TTC549 (cell line): Measurements from ENCODE around the gene GLP2R.
A peak's percentile ranks its signal among the peaks of the same experiment; 100 is the strongest.
"Not testable (repeated sequence)": the region's sequence is repeated elsewhere in the genome, so short reads cannot be mapped to it uniquely, and the experiment has no call there.

Experiments used
- FAIRE-seq: peaks from 2 replicates; lab custom pipeline; 2012; peaks lifted over from hg19 to GRCh38; lab: Jason Lieb, UNC

GLP2R gene

GRCh38 chr17:9899280-9900043 lies 73.7 kb downstream of the GLP2R start:
- no peak for FAIRE-seq

DNA sequence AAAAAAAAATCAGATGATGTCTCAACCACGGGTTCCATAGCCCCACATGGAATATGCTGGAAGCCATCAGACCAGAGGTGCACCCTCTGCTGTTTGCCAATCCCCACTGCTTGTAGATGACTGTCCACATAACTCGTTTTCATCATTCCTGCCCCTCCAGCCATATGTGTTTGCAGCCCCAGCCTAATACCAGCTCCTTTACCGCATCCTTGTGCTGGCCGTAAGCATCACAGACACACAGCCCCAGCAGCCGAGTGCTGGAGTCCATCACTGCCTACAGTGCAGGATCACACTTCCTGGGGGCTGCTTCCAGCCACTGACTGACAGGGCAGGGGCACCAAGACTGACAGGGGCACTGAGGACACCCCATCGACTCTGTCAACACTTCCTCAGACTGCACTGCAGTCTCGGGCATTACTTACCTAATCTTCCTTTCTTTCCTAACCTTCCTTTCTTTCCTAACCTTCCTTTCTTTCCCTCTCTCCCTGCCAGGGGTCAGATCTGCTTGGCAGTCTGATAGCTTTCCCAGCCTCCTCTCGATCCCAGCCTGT lies 74.4 kb downstream of the GLP2R start:
- FAIRE-seq = no peak

DNA sequence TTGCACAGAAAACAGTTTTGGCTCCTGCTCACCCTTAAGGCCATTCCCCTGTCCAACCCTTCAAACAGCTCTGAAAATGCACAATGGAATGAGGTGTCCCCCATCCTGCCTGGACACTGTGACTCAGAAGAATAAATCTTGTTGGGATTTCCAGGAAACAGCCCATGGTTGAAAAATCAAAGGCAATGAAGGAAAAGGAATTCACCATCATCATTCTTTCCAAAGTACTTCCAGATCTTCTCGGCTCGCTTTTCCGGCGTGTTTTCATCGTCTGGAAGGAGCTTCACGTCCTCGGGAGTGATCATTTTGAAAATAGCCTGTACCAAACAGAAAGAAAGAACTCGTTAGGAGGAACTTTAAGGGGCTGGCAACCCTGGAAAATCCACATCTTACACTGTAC lies 75.1 kb downstream of the GLP2R start:
- no peak for FAIRE-seq

GRCh38 chr17:9902120-9902519 lies 76.4 kb downstream of the GLP2R start:
- FAIRE-seq = no peak

DNA sequence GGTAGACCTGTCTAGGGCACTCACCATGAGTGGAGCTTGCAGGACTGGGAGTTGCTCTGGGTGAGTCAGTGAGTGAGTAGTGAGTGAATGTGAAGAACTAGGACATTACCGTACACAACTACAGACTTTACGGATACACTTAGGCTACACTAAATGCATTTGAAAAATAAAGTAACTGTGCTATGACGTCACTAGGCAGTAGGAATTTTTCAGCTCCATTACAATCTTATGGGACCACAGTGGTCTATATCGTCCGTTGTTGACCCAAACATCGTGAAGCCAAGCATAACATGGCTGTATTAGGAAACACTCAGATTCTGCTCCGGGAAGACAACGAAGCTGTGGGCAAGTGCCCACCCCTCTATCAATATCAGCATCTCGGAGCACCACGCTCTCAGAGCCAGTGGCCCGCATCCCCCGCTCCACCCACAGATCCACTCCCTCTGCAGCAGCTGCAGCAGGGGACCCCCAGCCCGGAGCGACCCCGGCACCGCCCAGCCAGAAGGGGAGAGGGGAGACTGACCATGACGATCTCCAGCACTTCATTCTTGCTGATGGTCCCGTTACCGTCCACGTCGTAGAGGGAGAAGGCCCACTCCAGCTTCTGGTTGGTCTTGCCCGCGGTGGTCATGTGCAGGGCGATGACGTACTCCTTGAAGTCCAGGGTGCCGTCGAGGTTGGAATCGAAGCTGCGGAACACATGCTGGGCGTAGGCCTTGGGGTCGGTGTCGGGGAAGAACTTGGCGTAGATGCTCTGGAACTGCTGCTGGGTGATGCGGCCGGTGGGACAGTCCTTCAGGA lies 78.8 kb downstream of the GLP2R start:
- no peak for FAIRE-seq

GRCh38 chr17:9905078-9905415 lies 79.3 kb downstream of the GLP2R start, which contains the start of gene RCVRN:
RCVRN (minus strand) TSS chr17:9905271; CDS start chr17:9905180, 91 bp downstream.
- no peak for FAIRE-seq

DNA sequence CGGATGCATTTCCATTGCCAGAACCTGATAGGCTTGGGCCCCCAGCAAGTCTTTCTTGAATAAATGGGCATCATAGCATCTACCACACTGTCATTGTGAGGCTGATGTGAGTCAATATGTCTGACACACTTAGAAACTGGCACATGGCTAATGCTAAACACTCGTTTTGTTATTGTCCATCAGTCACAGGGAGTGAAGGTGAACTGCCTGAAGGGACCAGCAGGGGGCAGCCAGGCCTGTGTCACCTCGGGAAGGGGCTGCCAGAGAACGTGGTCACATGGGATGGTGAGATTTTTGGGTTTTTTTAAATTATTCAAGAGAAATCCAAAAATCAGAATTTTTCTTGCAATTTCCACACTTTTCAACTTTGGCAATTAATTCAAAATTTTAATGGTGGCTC lies 80.2 kb downstream of the GLP2R start:
- FAIRE-seq = peak; percentile 56

DNA sequence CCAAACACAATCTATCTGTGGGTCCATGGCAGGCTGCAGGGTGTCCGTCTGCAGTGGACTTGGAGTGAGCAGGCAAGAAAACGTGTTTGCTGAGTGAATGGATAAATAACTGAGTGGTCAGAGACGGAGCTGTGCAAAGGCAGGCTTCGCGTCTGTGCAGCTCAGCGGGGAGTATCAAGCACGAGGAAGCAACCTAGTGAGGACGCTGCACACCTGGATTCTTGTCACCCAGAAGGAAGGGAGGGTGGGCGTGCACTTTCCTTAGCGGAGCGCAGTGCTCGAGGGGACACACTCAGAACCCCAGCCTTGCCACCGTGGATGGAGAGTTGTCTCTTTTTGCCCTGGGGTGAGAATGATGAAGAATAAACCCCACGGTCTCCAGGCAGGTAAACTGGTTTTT lies 80.9 kb downstream of the GLP2R start:
- FAIRE-seq = no peak

DNA sequence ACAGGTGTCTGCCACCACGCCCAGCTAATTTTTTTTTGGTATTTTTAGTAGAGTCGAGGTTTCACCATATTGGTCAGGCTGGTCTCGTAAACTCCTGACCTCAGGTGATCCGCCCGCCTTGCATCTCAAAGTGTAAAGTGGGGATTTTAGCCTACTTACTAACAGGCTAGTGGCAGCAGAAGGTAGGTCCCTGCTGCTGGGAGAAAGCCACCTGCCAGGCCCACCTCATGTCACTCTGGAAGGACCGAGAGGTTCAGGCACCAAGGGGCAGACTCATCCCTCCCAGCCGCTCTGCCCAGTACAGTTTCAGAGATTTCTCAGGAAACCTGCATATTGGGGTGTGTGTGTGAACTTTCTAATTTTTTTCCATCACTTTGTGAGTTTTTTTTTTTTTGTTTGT lies 81.4 kb downstream of the GLP2R start:
- no peak for FAIRE-seq

GRCh38 chr17:9907883-9908648 lies 82.3 kb downstream of the GLP2R start:
- no peak for FAIRE-seq

DNA sequence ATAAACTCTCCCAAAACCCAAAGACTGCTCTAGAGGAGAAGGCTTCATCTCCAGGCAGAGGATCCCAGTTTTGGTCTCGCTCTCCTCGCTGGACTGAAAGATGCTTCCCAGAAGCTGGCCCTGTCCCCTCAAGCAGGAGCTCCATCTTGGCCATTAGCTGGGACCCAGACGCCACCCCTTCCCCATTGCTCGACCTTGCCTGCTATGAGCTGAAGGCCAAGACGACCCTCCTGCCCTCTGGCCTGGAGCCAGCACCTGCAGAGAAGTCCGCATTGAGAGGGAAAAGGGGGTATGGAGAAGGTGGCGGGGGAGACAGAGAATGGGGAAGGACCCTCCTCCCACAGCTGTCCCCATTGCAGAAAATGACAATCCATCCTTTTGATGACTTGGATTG lies 82.9 kb downstream of the GLP2R start:
- FAIRE-seq = no peak

GRCh38 chr17:9911089-9911488 lies 85.4 kb downstream of the GLP2R start:
- FAIRE-seq = no peak

DNA sequence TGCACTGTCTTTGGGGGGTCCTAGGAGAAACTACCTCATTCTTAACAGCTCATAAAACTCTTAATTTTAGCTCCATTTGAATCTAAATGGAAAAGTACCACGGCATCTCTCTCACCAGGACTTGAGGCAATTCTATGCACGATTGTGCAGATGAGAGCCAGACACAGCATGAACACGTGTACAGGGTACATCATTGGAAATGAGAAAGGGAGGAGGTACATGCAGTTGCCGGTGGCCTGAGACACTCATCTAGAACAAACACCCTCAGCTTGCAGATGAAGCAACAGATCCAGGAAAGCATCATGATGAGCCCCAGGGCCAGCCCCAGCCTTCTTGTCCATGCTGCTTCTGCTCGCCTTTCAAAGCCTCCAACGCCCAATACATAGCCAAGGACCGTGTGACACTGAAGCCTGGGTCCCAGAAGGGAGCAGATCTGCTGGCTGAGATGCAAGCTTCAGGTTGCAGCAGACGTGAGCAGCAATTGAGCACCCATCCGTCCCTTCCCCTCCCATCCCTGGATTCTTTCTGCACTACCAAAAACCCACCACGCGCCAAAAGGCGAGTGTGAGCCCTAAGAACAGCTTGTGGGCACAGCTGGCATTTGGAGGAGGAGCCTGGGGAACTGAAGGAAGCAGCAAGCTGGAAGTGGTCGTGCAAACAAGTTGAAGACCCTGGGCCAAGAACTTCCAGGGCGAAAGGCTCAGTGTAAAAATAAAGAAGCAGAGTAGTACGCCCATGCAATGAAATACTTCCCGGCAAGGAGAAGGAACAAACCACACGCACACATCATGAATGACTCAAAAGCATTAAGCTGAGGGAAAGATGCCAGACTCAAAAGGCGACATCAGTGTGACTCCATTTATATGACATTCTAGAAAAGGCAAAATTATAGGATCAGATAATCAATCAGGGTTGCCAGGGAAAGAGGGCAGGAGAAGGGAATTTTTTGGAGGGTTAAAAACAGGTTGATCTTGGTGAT lies 86.7 kb downstream of the GLP2R start:
- FAIRE-seq = no peak

GRCh38 chr17:9913476-9913875 lies 87.8 kb downstream of the GLP2R start:
- no peak for FAIRE-seq

DNA sequence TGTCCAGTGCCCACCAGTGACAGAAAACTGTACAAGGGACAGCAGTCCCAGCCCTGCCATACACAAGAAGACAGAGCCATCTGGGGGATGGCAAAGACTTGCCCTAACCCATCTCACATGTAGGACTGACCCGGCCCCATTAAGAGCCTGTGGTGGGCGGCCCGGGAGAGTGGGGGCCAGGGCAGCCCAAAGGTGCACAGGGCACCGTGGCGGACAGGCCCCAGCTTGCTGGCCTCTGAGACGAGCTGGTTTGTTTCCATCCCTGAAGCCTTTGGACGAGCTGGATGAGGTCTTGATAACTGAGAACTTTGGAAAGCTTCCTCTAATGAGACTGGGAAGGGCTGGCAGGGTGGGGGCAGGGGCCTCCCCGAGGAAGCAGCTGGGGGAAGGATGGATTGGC lies 90.4 kb downstream of the GLP2R start:
- FAIRE-seq = no peak

DNA sequence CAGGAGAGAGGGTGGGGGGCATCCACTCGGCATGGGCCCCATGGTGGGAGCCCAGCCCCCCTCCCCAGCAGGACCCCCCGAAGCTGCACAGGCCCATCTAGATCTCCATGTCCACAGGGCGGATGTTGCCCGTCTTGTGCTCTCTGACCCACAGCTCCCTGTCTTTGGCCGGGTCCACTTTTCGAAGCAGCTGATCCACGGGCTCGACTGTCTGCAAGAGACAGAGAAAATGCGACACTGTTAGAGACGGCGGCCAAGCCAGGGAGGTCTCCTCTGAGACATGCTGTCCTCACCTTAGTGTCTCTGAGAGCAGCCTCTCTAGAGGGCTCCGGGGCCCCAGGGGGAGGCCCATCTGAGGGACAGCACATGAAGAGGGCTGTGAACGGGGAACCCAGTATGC lies 91.4 kb downstream of the GLP2R start:
- no peak for FAIRE-seq

GRCh38 chr17:9917801-9918200 lies 92.1 kb downstream of the GLP2R start:
- FAIRE-seq = no peak

DNA sequence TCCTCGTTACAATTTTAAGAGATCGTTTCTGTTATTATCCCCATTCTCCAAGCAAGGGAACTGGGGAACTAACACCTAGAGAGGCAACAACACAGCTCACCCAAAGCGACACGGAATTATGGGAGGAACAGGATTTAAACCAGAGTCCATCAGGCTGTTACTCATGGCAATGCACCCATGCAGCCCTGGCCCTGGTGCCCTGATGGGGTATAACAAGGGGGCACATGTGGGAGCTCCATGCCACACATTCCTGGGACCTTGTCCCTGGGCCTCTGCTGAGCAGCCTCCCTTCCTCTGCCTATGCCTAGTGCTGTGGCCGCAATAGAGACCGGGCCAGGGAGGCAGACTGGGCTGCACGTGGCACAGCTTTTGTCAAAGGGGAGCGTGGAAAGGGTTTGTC lies 92.6 kb downstream of the GLP2R start:
- no peak for FAIRE-seq

DNA sequence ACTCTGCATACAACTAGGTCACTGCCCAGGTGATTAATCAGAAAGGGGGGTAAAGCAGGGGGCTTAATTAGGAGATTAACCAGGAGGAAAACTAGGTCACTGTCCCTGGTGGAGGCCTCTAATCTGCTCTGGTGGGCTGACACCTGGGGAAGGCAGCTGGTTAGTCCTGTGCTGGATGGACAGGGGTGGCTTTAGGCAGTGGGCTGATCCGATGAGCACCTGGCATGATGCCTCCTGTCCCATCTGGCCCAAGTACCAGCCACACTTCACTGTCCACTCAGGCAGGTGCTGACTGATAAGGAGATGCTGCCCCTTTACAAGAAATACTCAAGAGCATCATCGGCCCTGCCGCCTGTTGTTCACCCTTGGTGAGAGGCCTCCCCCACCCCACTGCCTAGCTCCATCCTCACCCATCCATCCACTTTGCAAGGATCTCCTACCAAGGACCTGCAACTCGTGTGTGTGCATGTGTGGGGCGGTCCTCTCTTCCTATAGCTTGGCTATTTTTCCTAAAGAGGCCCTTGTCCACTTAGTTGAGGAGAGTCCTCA lies 93.2 kb downstream of the GLP2R start:
- FAIRE-seq = no peak

DNA sequence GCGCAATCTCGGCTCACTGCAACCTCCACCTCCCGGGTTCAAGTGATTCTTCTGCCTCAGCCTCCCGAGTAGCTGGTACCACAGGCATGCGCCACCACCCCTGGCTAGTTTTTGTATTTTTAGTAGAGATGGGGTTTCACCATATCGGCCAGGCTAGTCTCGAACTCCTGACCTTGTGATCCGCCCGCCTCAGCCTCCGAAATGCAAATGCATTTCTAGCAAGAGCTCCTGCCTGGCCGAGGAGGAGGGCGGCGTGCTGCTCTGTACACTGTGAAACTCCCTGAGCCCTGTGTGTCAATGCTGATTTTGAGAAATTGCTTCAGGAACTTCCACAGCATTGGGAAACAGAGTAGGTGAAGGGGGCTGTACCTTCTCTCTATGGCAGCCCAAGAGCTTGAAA lies 95.5 kb downstream of the GLP2R start:
- FAIRE-seq = not testable (repeated sequence)
